Stimulated activated effector memory CD8-positive, alpha-beta T cell treated with anti-CD3 and anti-CD28 coated beads, Interleukin-12 subunit alpha, Interleukin-12 subunit beta, amount 100 ng/mL, for 72 hours (primary cell): Measurements from ENCODE around the gene SLC52A1.
A peak's percentile ranks its signal among the peaks of the same experiment; 100 is the strongest.

ENCODE experiments used
- ATAC-seq: fragments of 150-1000 bp; cut with Tn5 transposase; 2 replicates; pipeline ENCODE4 v1.10.0; 2021
- DNase-seq, 2 donors: peaks; one replicate each; pipeline ENCODE4 v3.0.0; 2021 to 2022; ENCODE audit warnings: low spot score in 2 of 2
- H3K27ac Mint-ChIP-seq: one replicate; pipeline ENCODE4 v1.8.0; 2022; ENCODE audit warnings: mild to moderate bottlenecking, mixed read lengths
- H3K36me3 Mint-ChIP-seq: one replicate; pipeline ENCODE4 v1.8.0; 2022; ENCODE audit warnings: mild to moderate bottlenecking, mixed read lengths
- H3K4me1 Mint-ChIP-seq: one replicate; pipeline ENCODE4 v1.8.0; 2022; ENCODE audit warnings: mixed read lengths
- H3K4me3 Mint-ChIP-seq: one replicate; pipeline ENCODE4 v1.8.0; 2022; ENCODE audit warnings: mild to moderate bottlenecking, mixed read lengths
- H3K9me3 Mint-ChIP-seq: one replicate; pipeline ENCODE4 v1.8.0; 2022; ENCODE audit warnings: mixed read lengths

SLC52A1 gene

GRCh38 chr17:4986403-4986802 lies 48.8 kb downstream of the SLC52A1 start:
- ATAC-seq (no peak), DNase-seq (no peak)
- H3K4me1 Mint-ChIP-seq = peaks cover 59% of the 10 kb centered on the region
- peak overlapping the region; percentile 96 for H3K27ac Mint-ChIP-seq
- peak overlapping the region; percentile 96 for H3K4me3 Mint-ChIP-seq
- peaks cover 50% of the 10 kb centered on the region for H3K36me3 Mint-ChIP-seq
- H3K9me3 Mint-ChIP-seq = no peaks in the 10 kb centered on the region
